Measurements from ENCODE around the gene GRID2. TPM values are rescaled to one million over a fixed set of nuclear protein-coding genes. Genes with fewer than 3 reads are reported as not detected.

The GRID2 gene
- total and polyA plus RNA-seq, 2 of the 4 experiments (the other 2 are of a cell fraction) = under 0.01 TPM; not detected in 1

- no peak overlapping the region for H2AK9ac ChIP-seq (replicated peaks; ENCODE audit: low read depth, low read length, poor library complexity)
- no peak overlapping the region for H2BK5ac ChIP-seq (ENCODE audit: low read depth, low read length, poor library complexity, severe bottlenecking)
- H4K20me1 ChIP-seq (ENCODE audit: insufficient read depth, low read length) = no peaks in the 10 kb centered on the region
- H3K27ac ChIP-seq (ENCODE audit: insufficient read depth, low read length) = no peak overlapping the region
- H3K9me3 ChIP-seq (ENCODE audit: control insufficient read depth, insufficient read depth, low read length) = no peaks in the 10 kb centered on the region
- no peaks in the 10 kb centered on the region for H3K79me1 ChIP-seq (ENCODE audit: low read depth in 1 of 2, low read length in 2 of 2)
- no peak overlapping the region for H4K8ac ChIP-seq (ENCODE audit: low read depth in 2 of 2, low read length in 2 of 2)
- H3K56ac ChIP-seq (ENCODE audit: extremely low read depth, insufficient read depth, low read length) = no peak overlapping the region
- ChIA-PET POLR2A (ENCODE audit: unreplicated experiment) (no interaction called here), CTCF (interaction anchor here (0.5 to 0.8 kb wide), 2 partner anchors 354 to 405 kb away, joined by 3 to 4 read pairs; no protein-coding TSS in a partner anchor)
- H3K23ac ChIP-seq (ENCODE audit: low read depth, low read length) = no peak overlapping the region
- H3K4me2 ChIP-seq (ENCODE audit: low read depth, low read length) = no peak overlapping the region
- H2BK120ac ChIP-seq (ENCODE audit: low read depth, low read length) = no peak overlapping the region
- H4K91ac ChIP-seq (ENCODE audit: insufficient read depth, low read depth, low read length) = no peak overlapping the region
- no peak overlapping the region for H2BK20ac ChIP-seq (ENCODE audit: low read depth, low read length)
- no peak overlapping the region for H3K4ac ChIP-seq (ENCODE audit: low read depth, low read length)
- H3K36me3 ChIP-seq (ENCODE audit: control insufficient read depth, insufficient read depth, low read length) = no peaks in the 10 kb centered on the region
- no peaks in the 10 kb centered on the region for H3K27me3 ChIP-seq (ENCODE audit: control insufficient read depth, insufficient read depth, low read length)
- no peaks in the 10 kb centered on the region for H3K4me1 ChIP-seq (ENCODE audit: control insufficient read depth, insufficient read depth, low read length)
- no peak overlapping the region for H2AK5ac ChIP-seq (ENCODE audit: low read depth, low read length)
- no peak overlapping the region for H2BK15ac ChIP-seq (ENCODE audit: low read depth, low read length)
- no peaks in the 10 kb centered on the region for H3K9me1 ChIP-seq (ENCODE audit: insufficient read depth, low read length)
- dilution Hi-C loops (cut with HindIII; ENCODE audit: low sequenced_read_pairs, unreplicated experiment) (no loop called here), intact Hi-C loops (cut with micrococcal nuclease) (no loop called here), in situ Hi-C loops (cut with MboI; ENCODE audit: low sequenced_read_pairs) (no loop called here)
- H2AFZ ChIP-seq (replicated peaks; ENCODE audit: low read length, poor library complexity) = no peak overlapping the region
- H3K14ac ChIP-seq (replicated peaks; ENCODE audit: low read depth, low read length) = no peak overlapping the region
- no peak for ATAC-seq (ENCODE audit: low read depth)
- H3K18ac ChIP-seq (ENCODE audit: low read depth, low read length) = no peak overlapping the region
- no CpG with 5 or more reads among the region's 1 CpG for WGBS, 2 experiments (ENCODE audit: extremely low coverage in 2 of 2, insufficient read length in 1 of 2)
- no peak for DNase-seq
- TF ChIP-seq RAD21 (IDR thresholded peaks at IDR 0.05; ENCODE audit: low read length) = no peak
- TF ChIP-seq SMC3 (IDR thresholded peaks at IDR 0.05; ENCODE audit: low read depth, low read length) = no peak
- no peak for TF ChIP-seq MXI1 (IDR thresholded peaks at IDR 0.05; ENCODE audit: borderline replicate concordance, low read depth, low read length)
- no peak for TF ChIP-seq CEBPB (IDR thresholded peaks at IDR 0.05; ENCODE audit: low read depth, low read length)
- TF ChIP-seq BHLHE40 (IDR thresholded peaks at IDR 0.05; ENCODE audit: low read depth, low read length) = no peak
- no peak for TF ChIP-seq RCOR1 (IDR thresholded peaks at IDR 0.05; ENCODE audit: insufficient replicate concordance, low read length)
- no peak for TF ChIP-seq POLR2A (IDR thresholded peaks at IDR 0.05; ENCODE audit: low read depth, low read length)
- TF ChIP-seq CHD1 (IDR thresholded peaks at IDR 0.05; ENCODE audit: low read depth, low read length) = no peak
- no peak for TF ChIP-seq NFE2L2 (IDR thresholded peaks at IDR 0.05; ENCODE audit: low read depth, low read length)
- TF ChIP-seq CTCF (conservative IDR thresholded peaks at IDR 0.05; ENCODE audit: low read depth, low read length) = no peak
- TF ChIP-seq, protein P1, sequence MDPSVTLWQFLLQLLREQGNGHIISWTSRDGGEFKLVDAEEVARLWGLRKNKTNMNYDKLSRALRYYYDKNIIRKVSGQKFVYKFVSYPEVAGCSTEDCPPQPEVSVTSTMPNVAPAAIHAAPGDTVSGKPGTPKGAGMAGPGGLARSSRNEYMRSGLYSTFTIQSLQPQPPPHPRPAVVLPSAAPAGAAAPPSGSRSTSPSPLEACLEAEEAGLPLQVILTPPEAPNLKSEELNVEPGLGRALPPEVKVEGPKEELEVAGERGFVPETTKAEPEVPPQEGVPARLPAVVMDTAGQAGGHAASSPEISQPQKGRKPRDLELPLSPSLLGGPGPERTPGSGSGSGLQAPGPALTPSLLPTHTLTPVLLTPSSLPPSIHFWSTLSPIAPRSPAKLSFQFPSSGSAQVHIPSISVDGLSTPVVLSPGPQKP (IDR thresholded peaks at IDR 0.05; ENCODE audit: borderline replicate concordance, low read depth, low read length) = no peak
- TF ChIP-seq, protein P2, sequence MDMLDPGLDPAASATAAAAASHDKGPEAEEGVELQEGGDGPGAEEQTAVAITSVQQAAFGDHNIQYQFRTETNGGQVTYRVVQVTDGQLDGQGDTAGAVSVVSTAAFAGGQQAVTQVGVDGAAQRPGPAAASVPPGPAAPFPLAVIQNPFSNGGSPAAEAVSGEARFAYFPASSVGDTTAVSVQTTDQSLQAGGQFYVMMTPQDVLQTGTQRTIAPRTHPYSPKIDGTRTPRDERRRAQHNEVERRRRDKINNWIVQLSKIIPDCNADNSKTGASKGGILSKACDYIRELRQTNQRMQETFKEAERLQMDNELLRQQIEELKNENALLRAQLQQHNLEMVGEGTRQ (IDR thresholded peaks at IDR 0.05; ENCODE audit: low read depth, low read length) = no peak
- no peak for TF ChIP-seq MAZ (IDR thresholded peaks at IDR 0.05; ENCODE audit: borderline replicate concordance, low read depth, low read length)
- no peak for TF ChIP-seq FOS (IDR thresholded peaks at IDR 0.05; ENCODE audit: low read depth, low read length)
- no peak for TF ChIP-seq MAFK (IDR thresholded peaks at IDR 0.05; ENCODE audit: low read depth, low read length)
- no peak overlapping the region for H3K9ac ChIP-seq (ENCODE audit: low read depth, low read length)
- no peak overlapping the region for H3K4me3 ChIP-seq (ENCODE audit: insufficient read depth, low read depth, low read length)
- no TSS peak for BruUV-seq (replicated peaks)
- H4K5ac ChIP-seq (ENCODE audit: low read depth, low read length) = no peak overlapping the region
Observed at GRCh38 chr4:93029769-93030168, 726.0 kb downstream of the GRID2 start.
